ENCODE measurements around the gene NFATC2IP. TPM values are rescaled to one million over a fixed set of nuclear protein-coding genes. Genes with fewer than 3 reads are reported as not detected.

Gene NFATC2IP
- total and polyA plus RNA-seq, 9 of the 15 experiments (the other 6 are each of a cell fraction or from before 2014, with no cell fraction given), result 15.6 to 106 (median 46.9) TPM

DNA sequence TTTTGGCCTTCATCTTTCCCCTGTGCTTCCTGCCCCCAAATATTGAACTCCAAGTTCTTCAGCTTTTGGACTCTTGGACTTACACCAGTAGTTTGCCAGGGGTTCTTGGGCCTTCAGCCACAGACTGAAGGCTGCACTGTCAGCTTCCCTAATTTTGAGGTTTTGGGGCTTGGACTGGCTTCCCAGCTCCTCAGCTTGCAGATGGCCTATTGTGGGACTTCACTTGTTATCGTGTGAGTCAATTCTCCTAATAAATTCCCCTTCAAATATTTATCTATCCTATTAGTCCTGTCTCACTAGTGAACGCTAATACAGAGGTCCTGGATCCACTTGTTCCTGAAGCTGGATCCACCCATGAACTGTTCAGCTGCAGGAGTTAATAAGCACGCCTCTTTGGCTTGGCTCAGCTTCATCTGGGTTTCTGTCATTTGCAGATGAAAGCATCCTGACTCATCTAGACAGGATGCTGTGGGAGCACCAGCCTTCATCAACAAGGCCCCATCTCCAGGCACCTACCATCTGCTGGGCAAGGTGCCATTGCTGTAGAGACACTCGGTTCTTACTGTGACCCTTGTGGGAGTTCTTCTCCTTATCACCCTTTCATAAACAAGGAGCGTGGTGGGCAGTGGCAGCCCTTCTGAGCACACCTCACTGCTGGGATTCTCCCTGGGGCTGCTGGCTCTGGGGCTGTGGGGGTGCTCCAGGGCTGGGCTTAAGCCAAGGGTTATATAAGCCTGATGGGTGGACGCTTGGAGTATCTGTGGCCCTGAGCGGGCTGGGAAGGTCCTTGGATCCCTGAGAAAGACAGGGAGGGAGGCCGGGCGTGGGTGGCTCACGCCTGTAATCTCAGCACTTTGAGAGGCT lies 57.2 kb downstream of the NFATC2IP start (continued):
- TF ChIP-seq, protein P1, sequence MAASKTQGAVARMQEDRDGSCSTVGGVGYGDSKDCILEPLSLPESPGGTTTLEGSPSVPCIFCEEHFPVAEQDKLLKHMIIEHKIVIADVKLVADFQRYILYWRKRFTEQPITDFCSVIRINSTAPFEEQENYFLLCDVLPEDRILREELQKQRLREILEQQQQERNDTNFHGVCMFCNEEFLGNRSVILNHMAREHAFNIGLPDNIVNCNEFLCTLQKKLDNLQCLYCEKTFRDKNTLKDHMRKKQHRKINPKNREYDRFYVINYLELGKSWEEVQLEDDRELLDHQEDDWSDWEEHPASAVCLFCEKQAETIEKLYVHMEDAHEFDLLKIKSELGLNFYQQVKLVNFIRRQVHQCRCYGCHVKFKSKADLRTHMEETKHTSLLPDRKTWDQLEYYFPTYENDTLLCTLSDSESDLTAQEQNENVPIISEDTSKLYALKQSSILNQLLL (CRISPR knock-in tag; IDR thresholded peaks at IDR 0.05; ENCODE audit: borderline replicate concordance), result no peak
- TF ChIP-seq RBM39 (optimal IDR thresholded peaks at IDR 0.05; ENCODE audit: low read depth, low read length), result no peak
- no peak for TF ChIP-seq XRCC3 (IDR thresholded peaks at IDR 0.05)
- TF ChIP-seq ZNF395 (CRISPR knock-in tag; IDR thresholded peaks at IDR 0.05), result peak; percentile 69; the same call in 1 of the 2 replicates
- no peak for TF ChIP-seq FOXK1 (CRISPR knock-in tag; IDR thresholded peaks at IDR 0.05; ENCODE audit: borderline replicate concordance)
- TF ChIP-seq RAD51 (IDR thresholded peaks at IDR 0.05; ENCODE audit: borderline replicate concordance, low read depth), result no peak
- TF ChIP-seq RBBP5 (IDR thresholded peaks at IDR 0.05; ENCODE audit: borderline replicate concordance, insufficient read depth, low read length, poor library complexity, severe bottlenecking), result no peak
- no peak for TF ChIP-seq E2F3 (CRISPR knock-in tag; IDR thresholded peaks at IDR 0.05)
- no peak for TF ChIP-seq HLTF (IDR thresholded peaks at IDR 0.05)
- no peak for TF ChIP-seq HDAC8 (tag; IDR thresholded peaks at IDR 0.05)
- no peak for TF ChIP-seq KHSRP (IDR thresholded peaks at IDR 0.05)
- TF ChIP-seq, protein P2, sequence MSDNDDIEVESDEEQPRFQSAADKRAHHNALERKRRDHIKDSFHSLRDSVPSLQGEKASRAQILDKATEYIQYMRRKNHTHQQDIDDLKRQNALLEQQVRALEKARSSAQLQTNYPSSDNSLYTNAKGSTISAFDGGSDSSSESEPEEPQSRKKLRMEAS (CRISPR knock-in tag; IDR thresholded peaks at IDR 0.05), result peak; percentile 45; the same call in 1 of the 2 replicates
- TF ChIP-seq RUNX1 (IDR thresholded peaks at IDR 0.05; ENCODE audit: low read depth), result no peak
- TF ChIP-seq ZNF24 (IDR thresholded peaks at IDR 0.05), result no peak
- TF ChIP-seq ARID1B (IDR thresholded peaks at IDR 0.05), result peak; percentile 33; the same call in 1 of the 2 replicates
- TF ChIP-seq ZNF146 (CRISPR knock-in tag; IDR thresholded peaks at IDR 0.05; ENCODE audit: unreplicated experiment), result no peak
- TF ChIP-seq JUN (IDR thresholded peaks at IDR 0.05; ENCODE audit: borderline replicate concordance, low read depth, low read length), result 0 out of 2 replicates have a peak, but pooled peaks have one; percentile 15
- TF ChIP-seq JUN (CRISPR knock-in tag; IDR thresholded peaks at IDR 0.05; ENCODE audit: borderline replicate concordance), result no peak
- no peak for TF ChIP-seq NFRKB (IDR thresholded peaks at IDR 0.05; ENCODE audit: low read depth)
- no peak for TF ChIP-seq TFAM (CRISPR knock-in tag; conservative IDR thresholded peaks at IDR 0.05)
- peak; percentile 81 for TF ChIP-seq CTBP1 (IDR thresholded peaks at IDR 0.05; ENCODE audit: borderline replicate concordance)
- TF ChIP-seq, protein P3, sequence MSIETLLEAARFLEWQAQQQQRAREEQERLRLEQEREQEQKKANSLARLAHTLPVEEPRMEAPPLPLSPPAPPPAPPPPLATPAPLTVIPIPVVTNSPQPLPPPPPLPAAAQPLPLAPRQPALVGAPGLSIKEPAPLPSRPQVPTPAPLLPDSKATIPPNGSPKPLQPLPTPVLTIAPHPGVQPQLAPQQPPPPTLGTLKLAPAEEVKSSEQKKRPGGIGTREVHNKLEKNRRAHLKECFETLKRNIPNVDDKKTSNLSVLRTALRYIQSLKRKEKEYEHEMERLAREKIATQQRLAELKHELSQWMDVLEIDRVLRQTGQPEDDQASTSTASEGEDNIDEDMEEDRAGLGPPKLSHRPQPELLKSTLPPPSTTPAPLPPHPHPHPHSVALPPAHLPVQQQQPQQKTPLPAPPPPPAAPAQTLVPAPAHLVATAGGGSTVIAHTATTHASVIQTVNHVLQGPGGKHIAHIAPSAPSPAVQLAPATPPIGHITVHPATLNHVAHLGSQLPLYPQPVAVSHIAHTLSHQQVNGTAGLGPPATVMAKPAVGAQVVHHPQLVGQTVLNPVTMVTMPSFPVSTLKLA (conservative IDR thresholded peaks at IDR 0.05), result no peak

Data from K562 (cell line).